ENCODE data around the gene RAB12.

DNA sequence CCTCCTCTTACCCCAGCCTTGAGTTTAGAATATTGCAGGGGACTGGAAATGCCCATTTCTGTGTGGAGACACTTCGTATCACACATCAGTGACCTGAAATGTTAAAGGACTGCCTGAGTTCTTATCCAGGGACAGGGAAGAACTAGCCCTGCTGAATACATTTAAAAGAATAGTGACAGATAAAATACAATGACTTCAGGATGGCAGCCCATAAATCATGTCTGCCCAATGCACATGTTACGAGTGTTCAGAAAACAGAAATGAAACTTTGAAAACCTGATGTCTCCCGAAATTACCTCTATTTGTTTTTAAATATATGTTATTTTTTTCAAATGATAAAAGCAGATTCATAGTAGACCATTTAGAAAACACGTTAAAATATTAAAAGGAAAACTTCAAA is 22.3 kb upstream of the RAB12 start:
- TF ChIP-seq, protein P1, sequence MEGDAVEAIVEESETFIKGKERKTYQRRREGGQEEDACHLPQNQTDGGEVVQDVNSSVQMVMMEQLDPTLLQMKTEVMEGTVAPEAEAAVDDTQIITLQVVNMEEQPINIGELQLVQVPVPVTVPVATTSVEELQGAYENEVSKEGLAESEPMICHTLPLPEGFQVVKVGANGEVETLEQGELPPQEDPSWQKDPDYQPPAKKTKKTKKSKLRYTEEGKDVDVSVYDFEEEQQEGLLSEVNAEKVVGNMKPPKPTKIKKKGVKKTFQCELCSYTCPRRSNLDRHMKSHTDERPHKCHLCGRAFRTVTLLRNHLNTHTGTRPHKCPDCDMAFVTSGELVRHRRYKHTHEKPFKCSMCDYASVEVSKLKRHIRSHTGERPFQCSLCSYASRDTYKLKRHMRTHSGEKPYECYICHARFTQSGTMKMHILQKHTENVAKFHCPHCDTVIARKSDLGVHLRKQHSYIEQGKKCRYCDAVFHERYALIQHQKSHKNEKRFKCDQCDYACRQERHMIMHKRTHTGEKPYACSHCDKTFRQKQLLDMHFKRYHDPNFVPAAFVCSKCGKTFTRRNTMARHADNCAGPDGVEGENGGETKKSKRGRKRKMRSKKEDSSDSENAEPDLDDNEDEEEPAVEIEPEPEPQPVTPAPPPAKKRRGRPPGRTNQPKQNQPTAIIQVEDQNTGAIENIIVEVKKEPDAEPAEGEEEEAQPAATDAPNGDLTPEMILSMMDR (IDR thresholded peaks at IDR 0.05) = no peak
- TF ChIP-seq POLR2AphosphoS5 (IDR thresholded peaks at IDR 0.05) = no peak

Data from breast epithelium (tissue), 3 donors.